IMR-90 (cell line): ENCODE results near the gene CAPZA1. TPM values are rescaled to one million over a fixed set of nuclear protein-coding genes. Genes with fewer than 3 reads are reported as not detected.

Experiments used
- ATAC-seq: fragments of 200-7000 bp; cut with Tn5 transposase; 2 replicates; pipeline ENCODE4 v1.9.1; 2020; ENCODE audit warnings: low read depth, mild to moderate bottlenecking, moderate library complexity
- BruUV-seq: library from RNA; stranded (reverse); fragments of 400-500 nt; replicated peaks from 2 replicates; lab custom pipeline; 2021; lab: Mats Ljungman, UMichigan
- CTCF ChIA-PET: fragments of 300-600 bp; formaldehyde crosslinking; extraction: SDS; loops from one replicate; lab custom pipeline; 2021; ENCODE audit warnings: antibody characterized with exemption; lab: Yijun Ruan, JAX
- POLR2A ChIA-PET: fragments of 300-600 bp; sonication (Branson Sonifier 250); formaldehyde crosslinking; loops from one replicate; lab custom pipeline; 2022; ENCODE audit warnings: antibody characterized with exemption; ENCODE audit not compliant: unreplicated experiment; lab: Charles Lee
- DNase-seq: peaks from one replicate; pipeline ENCODE4 v3.0.0; 2013
- H2AFZ ChIP-seq: replicated peaks from 2 replicates; pipeline ENCODE3; 2013; ENCODE audit warnings: low read length, mild to moderate bottlenecking; ENCODE audit not compliant: poor library complexity
- H2AK5ac ChIP-seq: 2 replicates; pipeline ENCODE4 v1.6.1; 2013; ENCODE audit warnings: low read depth, low read length, inconsistent platforms
- H2AK9ac ChIP-seq: replicated peaks from 2 replicates; pipeline ENCODE3; 2013; ENCODE audit warnings: mild to moderate bottlenecking, low read depth, low read length, moderate library complexity; ENCODE audit not compliant: poor library complexity
- H2BK120ac ChIP-seq: 2 replicates; pipeline ENCODE4 v1.6.1; 2013; ENCODE audit warnings: low read depth, low read length, inconsistent platforms
- H2BK15ac ChIP-seq: 3 replicates; pipeline ENCODE4 v1.6.1; 2013; ENCODE audit warnings: low read depth, low read length, inconsistent platforms
- H2BK20ac ChIP-seq: 2 replicates; pipeline ENCODE4 v1.6.1; 2013; ENCODE audit warnings: low read depth, mild to moderate bottlenecking, inconsistent platforms, low read length, moderate library complexity
- H2BK5ac ChIP-seq: 2 replicates; pipeline ENCODE4 v1.6.1; 2013; ENCODE audit warnings: mild to moderate bottlenecking, low read depth, low read length, inconsistent platforms; ENCODE audit not compliant: poor library complexity, severe bottlenecking
- H3K14ac ChIP-seq: replicated peaks from 2 replicates; pipeline ENCODE4 v1.6.1; 2013; ENCODE audit warnings: low read depth, low read length, inconsistent platforms
- H3K18ac ChIP-seq: 2 replicates; pipeline ENCODE4 v1.6.1; 2013; ENCODE audit warnings: low read depth, low read length, control low read depth
- H3K23ac ChIP-seq: 2 replicates; pipeline ENCODE4 v1.6.1; 2013; ENCODE audit warnings: low read depth, low read length, inconsistent platforms
- H3K27ac ChIP-seq: 2 replicates; pipeline ENCODE4 v1.5.1; 2013; ENCODE audit warnings: mild to moderate bottlenecking, control low read depth, low read length; ENCODE audit not compliant: insufficient read depth
- H3K27me3 ChIP-seq: 2 replicates; pipeline ENCODE4 v1.6.1; 2013; ENCODE audit warnings: low read length; ENCODE audit not compliant: control insufficient read depth, insufficient read depth
- H3K36me3 ChIP-seq: 2 replicates; pipeline ENCODE4 v1.6.1; 2013; ENCODE audit warnings: low read length, mixed read lengths; ENCODE audit not compliant: control insufficient read depth, insufficient read depth
- H3K4ac ChIP-seq: 2 replicates; pipeline ENCODE4 v1.6.1; 2013; ENCODE audit warnings: low read depth, low read length, inconsistent platforms
- H3K4me1 ChIP-seq: 2 replicates; pipeline ENCODE4 v1.6.1; 2013; ENCODE audit warnings: low read length, mixed read lengths; ENCODE audit not compliant: control insufficient read depth, insufficient read depth
- H3K4me2 ChIP-seq: 2 replicates; pipeline ENCODE4 v1.6.1; 2013; ENCODE audit warnings: low read depth, mild to moderate bottlenecking, control low read depth, low read length, moderate library complexity
- H3K4me3 ChIP-seq: 2 replicates; pipeline ENCODE4 v1.5.1; 2013; ENCODE audit warnings: low read depth, mild to moderate bottlenecking, control low read depth, low read length, moderate library complexity; ENCODE audit not compliant: insufficient read depth
- H3K56ac ChIP-seq: 2 replicates; pipeline ENCODE4 v1.6.1; 2013; ENCODE audit warnings: low read length, inconsistent platforms; ENCODE audit not compliant: insufficient read depth; ENCODE audit errors: extremely low read depth
- H3K79me1 ChIP-seq, 2 experiments: 2 replicates each; pipeline ENCODE4 v1.6.1; 2013; ENCODE audit warnings: low read length in 2 of 2, inconsistent platforms in 1 of 2, low read depth in 1 of 2
- H3K9ac ChIP-seq: 2 replicates; pipeline ENCODE4 v1.6.1; 2013; ENCODE audit warnings: low read depth, low read length, control low read depth
- H3K9me1 ChIP-seq: 2 replicates; pipeline ENCODE4 v1.6.1; 2013; ENCODE audit warnings: low read length, inconsistent platforms; ENCODE audit not compliant: insufficient read depth
- H3K9me3 ChIP-seq: 2 replicates; pipeline ENCODE4 v1.6.1; 2013; ENCODE audit warnings: low read length; ENCODE audit not compliant: control insufficient read depth, insufficient read depth
- H4K20me1 ChIP-seq: 2 replicates; pipeline ENCODE4 v1.6.1; 2013; ENCODE audit warnings: low read length, inconsistent platforms; ENCODE audit not compliant: insufficient read depth
- H4K5ac ChIP-seq: 2 replicates; pipeline ENCODE4 v1.6.1; 2013; ENCODE audit warnings: mild to moderate bottlenecking, low read depth, low read length, control low read depth
- H4K8ac ChIP-seq, 2 experiments: 2 replicates each; pipeline ENCODE4 v1.6.1; 2013; ENCODE audit warnings: low read depth in 2 of 2, low read length in 2 of 2, control low read depth in 1 of 2, inconsistent platforms in 1 of 2
- H4K91ac ChIP-seq: 2 replicates; pipeline ENCODE4 v1.6.1; 2013; ENCODE audit warnings: low read depth, low read length, inconsistent platforms; ENCODE audit not compliant: insufficient read depth
- BHLHE40 ChIP-seq: fragments of 150-350 bp; IDR thresholded peaks from 2 replicates; pipeline ENCODE4 v1.6.1; 2016; ENCODE audit warnings: mild to moderate bottlenecking, low read depth, low read length
- CEBPB ChIP-seq: IDR thresholded peaks from 2 replicates; pipeline ENCODE4 v1.6.1; 2012; ENCODE audit warnings: low read depth, low read length, improper control_type of control experiment
- CHD1 ChIP-seq: IDR thresholded peaks from 2 replicates; pipeline ENCODE4 v1.6.1; 2012; ENCODE audit warnings: low read depth, low read length, improper control_type of control experiment
- CTCF ChIP-seq: conservative IDR thresholded peaks from 2 replicates; pipeline ENCODE4 v1.5.1; 2012; ENCODE audit warnings: mild to moderate bottlenecking, low read depth, low read length, improper control_type of control experiment
- ELK1 ChIP-seq: fragments of 150-350 bp; IDR thresholded peaks from 2 replicates; pipeline ENCODE4 v1.6.1; 2016; ENCODE audit warnings: low read depth, mild to moderate bottlenecking, low read length, moderate library complexity, borderline replicate concordance
- FOS ChIP-seq: fragments of 150-350 bp; IDR thresholded peaks from 2 replicates; pipeline ENCODE4 v1.6.1; 2016; ENCODE audit warnings: low read depth, low read length
- MAFK ChIP-seq: IDR thresholded peaks from 2 replicates; pipeline ENCODE4 v1.6.1; 2012; ENCODE audit warnings: low read depth, low read length, improper control_type of control experiment
- MAZ ChIP-seq: IDR thresholded peaks from 2 replicates; pipeline ENCODE4 v1.6.1; 2012; ENCODE audit warnings: low read depth, mild to moderate bottlenecking, low read length, improper control_type of control experiment, moderate library complexity, borderline replicate concordance
- NFE2L2 ChIP-seq: fragments of 150-350 bp; IDR thresholded peaks from 2 replicates; pipeline ENCODE4 v1.6.1; 2016; ENCODE audit warnings: low read depth, mild to moderate bottlenecking, low read length
- POLR2A ChIP-seq: IDR thresholded peaks from 2 replicates; pipeline ENCODE4 v1.6.1; 2012; ENCODE audit warnings: mild to moderate bottlenecking, low read depth, low read length
- RAD21 ChIP-seq: IDR thresholded peaks from 2 replicates; pipeline ENCODE4 v1.6.1; 2012; ENCODE audit warnings: low read length, improper control_type of control experiment
- RFX5 ChIP-seq: IDR thresholded peaks from 2 replicates; pipeline ENCODE4 v1.8.0; 2012; ENCODE audit warnings: low read depth, mild to moderate bottlenecking, low read length, moderate library complexity
- SMC3 ChIP-seq: fragments of 150-350 bp; IDR thresholded peaks from 2 replicates; pipeline ENCODE4 v1.6.1; 2016; ENCODE audit warnings: low read depth, mild to moderate bottlenecking, antibody characterized with exemption, low read length, moderate library complexity
- USF2 ChIP-seq: fragments of 150-350 bp; IDR thresholded peaks from 2 replicates; pipeline ENCODE4 v1.6.1; 2017; ENCODE audit warnings: mild to moderate bottlenecking, antibody characterized with exemption, low read length, low read depth
- WGBS, 2 experiments: methylation state at CpG; one replicate each; pipeline versions ENCODE4 v1.1.5 to v1.1.7; 2013; ENCODE audit warnings: missing lambda C conversion rate in 2 of 2; ENCODE audit not compliant: insufficient read length in 1 of 2; ENCODE audit errors: extremely low coverage in 2 of 2; 5-methylcytosine and 5-hydroxymethylcytosine counted together
- dilution Hi-C: fragments of 300-500 bp; cut with HindIII; formaldehyde crosslinking; loops from one replicate; pipeline ENCODE4 v1.14.3; 2018; ENCODE audit warnings: low sequenced_read_pairs; ENCODE audit not compliant: unreplicated experiment
- in situ Hi-C: fragments of 300-500 bp; cut with MboI; formaldehyde crosslinking; loops from 3 replicates; pipeline ENCODE4 v1.14.3; 2019; ENCODE audit warnings: low sequenced_read_pairs, inconsistent platforms, mixed read lengths
- intact Hi-C: fragments of 100-400 bp; cut with micrococcal nuclease; formaldehyde crosslinking; loops from 2 replicates; pipeline ENCODE4 v1.10.0; 2022
- polyA plus RNA-seq, 3 experiments: library from polyadenylated mRNA; depleted of rRNA; stranded (reverse); fragments of >200 nt; gene quantifications; 2 replicates each; pipeline ENCODE4 v1.2.3, GENCODE V29; 2012; ENCODE audit warnings: low replicate concordance in 1 of 3
- total RNA-seq: library from RNA; depleted of rRNA; stranded (reverse); fragments of >200 nt; gene quantifications from 2 replicates; pipeline ENCODE4 v1.2.3, GENCODE V29; 2012

Gene CAPZA1
- total and polyA plus RNA-seq, 2 of the 4 experiments (the other 2 are of a cell fraction), result 108 to 262 TPM

DNA sequence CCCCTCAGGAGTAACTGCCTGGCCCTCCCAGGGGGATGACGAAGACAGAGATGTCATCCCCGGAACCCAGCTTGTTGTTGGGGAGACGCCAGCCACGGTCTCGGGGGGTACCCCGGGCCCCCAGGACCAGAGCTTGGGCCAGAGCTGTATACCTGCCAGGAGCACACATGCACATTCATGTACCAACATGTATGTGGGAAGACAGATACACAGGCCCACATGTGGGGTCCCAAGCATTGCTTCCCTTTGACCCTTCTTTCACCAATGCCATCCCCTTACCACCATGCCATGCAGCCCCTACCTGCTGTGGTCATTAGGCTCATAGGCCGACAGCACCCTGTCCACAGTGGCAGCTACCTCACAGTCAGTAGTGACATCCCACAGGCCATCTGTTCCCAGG, 90.5 kb downstream of the CAPZA1 start:
- dilution Hi-C loops (no loop called here), in situ Hi-C loops (loop anchor here (10.0 to 25.0 kb wide), 2 partner anchors 245 to 977 kb away; partner anchors contain the start of gene SLC16A1), intact Hi-C loops (loop anchor here (10.0 kb wide), 1 partner anchor 245 kb away; the partner anchor contains the start of gene SLC16A1)
- no peaks in the 10 kb centered on the region for H3K9me3 ChIP-seq
- no peak overlapping the region for H3K14ac ChIP-seq
- ChIA-PET CTCF (no interaction called here), POLR2A (no interaction called here)
- WGBS, 2 experiments, result 92% methylated on average over 5 of the region's 7 CpGs; no CpG with 5 or more reads in 1 of the 2 experiments
- H3K4me1 ChIP-seq, result peaks cover 7% of the 10 kb centered on the region
- H3K4ac ChIP-seq, result no peak overlapping the region; the same call in 1 of the 2 replicates
- H2BK15ac ChIP-seq, result no peak overlapping the region
- no peak overlapping the region for H4K91ac ChIP-seq
- H4K5ac ChIP-seq, result no peak overlapping the region
- no TSS peak for BruUV-seq
- no peak overlapping the region for H3K27ac ChIP-seq
- no peak overlapping the region for H2BK5ac ChIP-seq
- ATAC-seq (no peak), DNase-seq (no peak)
- no peak overlapping the region for H2AFZ ChIP-seq
- H3K4me2 ChIP-seq, result no peak overlapping the region
- no peak overlapping the region; the same call in 1 of the 2 replicates for H2AK5ac ChIP-seq
- H3K79me1 ChIP-seq, result peaks cover 4 to 14% of the 10 kb centered on the region in 2 experiments; a peak in 3 of 4 replicates
- no peak overlapping the region for H3K56ac ChIP-seq
- TF ChIP-seq SMC3 (no peak), NFE2L2 (no peak), POLR2A (no peak), USF2 (no peak), RAD21 (no peak), MAZ (no peak), FOS (no peak), MAFK (no peak), CTCF (no peak), ELK1 (no peak), CHD1 (no peak), BHLHE40 (no peak), RFX5 (no peak), CEBPB (no peak)
- H2BK120ac ChIP-seq, result no peak overlapping the region
- no peak overlapping the region for H3K9ac ChIP-seq
- H4K8ac ChIP-seq, result no peak overlapping the region
- no peak overlapping the region for H3K18ac ChIP-seq
- no peak overlapping the region for H2BK20ac ChIP-seq
- H2AK9ac ChIP-seq, result no peak overlapping the region
- no peaks in the 10 kb centered on the region for H3K36me3 ChIP-seq
- H3K4me3 ChIP-seq, result no peak overlapping the region
- H4K20me1 ChIP-seq, result peaks cover 10% of the 10 kb centered on the region
- peaks cover 4% of the 10 kb centered on the region; the same call in 1 of the 2 replicates for H3K27me3 ChIP-seq
- 0 out of 2 replicates have a peak, but pooled peaks cover 3% of the 10 kb centered on the region for H3K9me1 ChIP-seq
- H3K23ac ChIP-seq, result no peak overlapping the region
